ENCODE data around the gene TCP11.

DNA sequence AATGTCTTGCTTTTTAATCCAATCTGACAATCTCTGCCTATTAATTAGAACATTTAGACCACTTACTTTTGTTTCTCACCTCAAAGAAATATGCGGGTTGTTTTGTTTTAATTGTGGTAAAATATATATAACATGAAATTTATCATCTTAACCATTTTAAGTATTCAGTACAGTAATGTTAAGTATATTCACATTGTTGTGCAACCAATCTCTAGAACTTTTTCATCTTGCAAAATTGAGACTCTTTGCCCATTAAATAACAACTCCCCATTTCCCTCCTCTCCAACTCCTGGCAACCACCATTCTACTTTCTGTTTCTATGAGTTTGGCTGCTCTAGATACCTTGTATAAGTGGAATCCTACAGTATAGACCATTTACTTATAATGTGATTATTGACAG is 13.8 kb upstream of the TCP11 start:
- TF ChIP-seq, protein P1, sequence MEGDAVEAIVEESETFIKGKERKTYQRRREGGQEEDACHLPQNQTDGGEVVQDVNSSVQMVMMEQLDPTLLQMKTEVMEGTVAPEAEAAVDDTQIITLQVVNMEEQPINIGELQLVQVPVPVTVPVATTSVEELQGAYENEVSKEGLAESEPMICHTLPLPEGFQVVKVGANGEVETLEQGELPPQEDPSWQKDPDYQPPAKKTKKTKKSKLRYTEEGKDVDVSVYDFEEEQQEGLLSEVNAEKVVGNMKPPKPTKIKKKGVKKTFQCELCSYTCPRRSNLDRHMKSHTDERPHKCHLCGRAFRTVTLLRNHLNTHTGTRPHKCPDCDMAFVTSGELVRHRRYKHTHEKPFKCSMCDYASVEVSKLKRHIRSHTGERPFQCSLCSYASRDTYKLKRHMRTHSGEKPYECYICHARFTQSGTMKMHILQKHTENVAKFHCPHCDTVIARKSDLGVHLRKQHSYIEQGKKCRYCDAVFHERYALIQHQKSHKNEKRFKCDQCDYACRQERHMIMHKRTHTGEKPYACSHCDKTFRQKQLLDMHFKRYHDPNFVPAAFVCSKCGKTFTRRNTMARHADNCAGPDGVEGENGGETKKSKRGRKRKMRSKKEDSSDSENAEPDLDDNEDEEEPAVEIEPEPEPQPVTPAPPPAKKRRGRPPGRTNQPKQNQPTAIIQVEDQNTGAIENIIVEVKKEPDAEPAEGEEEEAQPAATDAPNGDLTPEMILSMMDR (IDR thresholded peaks at IDR 0.05) = no peak
- TF ChIP-seq, protein P2, sequence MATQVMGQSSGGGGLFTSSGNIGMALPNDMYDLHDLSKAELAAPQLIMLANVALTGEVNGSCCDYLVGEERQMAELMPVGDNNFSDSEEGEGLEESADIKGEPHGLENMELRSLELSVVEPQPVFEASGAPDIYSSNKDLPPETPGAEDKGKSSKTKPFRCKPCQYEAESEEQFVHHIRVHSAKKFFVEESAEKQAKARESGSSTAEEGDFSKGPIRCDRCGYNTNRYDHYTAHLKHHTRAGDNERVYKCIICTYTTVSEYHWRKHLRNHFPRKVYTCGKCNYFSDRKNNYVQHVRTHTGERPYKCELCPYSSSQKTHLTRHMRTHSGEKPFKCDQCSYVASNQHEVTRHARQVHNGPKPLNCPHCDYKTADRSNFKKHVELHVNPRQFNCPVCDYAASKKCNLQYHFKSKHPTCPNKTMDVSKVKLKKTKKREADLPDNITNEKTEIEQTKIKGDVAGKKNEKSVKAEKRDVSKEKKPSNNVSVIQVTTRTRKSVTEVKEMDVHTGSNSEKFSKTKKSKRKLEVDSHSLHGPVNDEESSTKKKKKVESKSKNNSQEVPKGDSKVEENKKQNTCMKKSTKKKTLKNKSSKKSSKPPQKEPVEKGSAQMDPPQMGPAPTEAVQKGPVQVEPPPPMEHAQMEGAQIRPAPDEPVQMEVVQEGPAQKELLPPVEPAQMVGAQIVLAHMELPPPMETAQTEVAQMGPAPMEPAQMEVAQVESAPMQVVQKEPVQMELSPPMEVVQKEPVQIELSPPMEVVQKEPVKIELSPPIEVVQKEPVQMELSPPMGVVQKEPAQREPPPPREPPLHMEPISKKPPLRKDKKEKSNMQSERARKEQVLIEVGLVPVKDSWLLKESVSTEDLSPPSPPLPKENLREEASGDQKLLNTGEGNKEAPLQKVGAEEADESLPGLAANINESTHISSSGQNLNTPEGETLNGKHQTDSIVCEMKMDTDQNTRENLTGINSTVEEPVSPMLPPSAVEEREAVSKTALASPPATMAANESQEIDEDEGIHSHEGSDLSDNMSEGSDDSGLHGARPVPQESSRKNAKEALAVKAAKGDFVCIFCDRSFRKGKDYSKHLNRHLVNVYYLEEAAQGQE (IDR thresholded peaks at IDR 0.05; ENCODE audit: insufficient read depth in 1 of 2, low read depth in 2 of 2, low read length in 1 of 2) = no peak
